Thoracic aorta (tissue), 2 donors: Measurements from ENCODE around the gene FBXO3. TPM values are rescaled to one million over a fixed set of nuclear protein-coding genes. Genes with fewer than 3 reads are reported as not detected.
A peak's percentile ranks its signal among the peaks of the same experiment; 100 is the strongest.

Source experiments
- ATAC-seq: fragments of 150-250 bp; one replicate; pipeline ENCODE4 v1.8.0; 2017; ENCODE audit warnings: low read depth; ENCODE audit not compliant: insufficient number of reproducible peaks, low FRiP score
- DNase-seq: peaks from one replicate; pipeline ENCODE4 v3.0.0-alpha.2; 2020; ENCODE audit warnings: low spot score
- H3K27ac ChIP-seq, 2 donors: fragments of 200-600 bp; sonication (generic); 1 replicate in 1 of 2; 2 replicates in 1 of 2; pipeline ENCODE4 v1.5.1; 2016; ENCODE audit warnings: mild to moderate bottlenecking in 2 of 2, moderate library complexity in 2 of 2
- H3K27me3 ChIP-seq: fragments of 200-600 bp; sonication (generic); replicated peaks from 2 replicates; pipeline ENCODE4 v1.6.0; 2016; ENCODE audit warnings: mild to moderate bottlenecking; ENCODE audit not compliant: insufficient read depth
- H3K36me3 ChIP-seq: fragments of 200-600 bp; sonication (generic); one replicate; pipeline ENCODE4 v1.5.1; 2016
- H3K4me1 ChIP-seq, 2 donors: fragments of 200-600 bp; sonication (generic); 1 replicate in 1 of 2; 2 replicates in 1 of 2; pipeline versions ENCODE4 v1.5.1 to v1.6.0; 2016; ENCODE audit warnings: low read depth in 2 of 2, mild to moderate bottlenecking in 1 of 2; ENCODE audit not compliant: control insufficient read depth in 1 of 2
- H3K4me3 ChIP-seq: fragments of 200-600 bp; sonication (generic); 2 replicates; pipeline ENCODE4 v1.5.1; 2016; ENCODE audit warnings: mild to moderate bottlenecking
- H3K9me3 ChIP-seq: fragments of 200-600 bp; sonication (generic); 2 replicates; pipeline ENCODE4 v1.5.1; 2016
- CTCF ChIP-seq: fragments of 200-600 bp; sonication (generic); IDR thresholded peaks from one replicate; pipeline ENCODE4 v1.5.1; 2019; ENCODE audit warnings: antibody characterized with exemption
- total RNA-seq, 2 donors: library from RNA; depleted of rRNA; stranded (reverse); fragments of >200 nt; gene quantifications; one replicate each; pipeline versions ENCODE4 v1.1.0 to v1.2.3, GENCODE V29; 2016

FBXO3 gene
- total RNA-seq, 2 donors from 2014 or later, result 35.1 to 73.8 TPM

GRCh38 chr11:33785609-33786008 lies 11.3 kb upstream of the FBXO3 start:
- Histone ChIP-seq H3K27me3 (no peaks in the 10 kb centered on the region), H3K9me3 (no peaks in the 10 kb centered on the region), H3K4me1 (peaks cover 0 to 2% of the 10 kb centered on the region in 2 donors), H3K4me3 (no peak overlapping the region), H3K36me3 (no peaks in the 10 kb centered on the region), H3K27ac (no peak overlapping the region)
- ATAC-seq (no peak), DNase-seq (no peak)
- TF ChIP-seq CTCF, result no peak

GRCh38 chr11:33779849-33780528 lies 5.7 kb upstream of the FBXO3 start:
- TF ChIP-seq CTCF, result no peak
- H3K27ac ChIP-seq, result no peak overlapping the region
- no peaks in the 10 kb centered on the region for H3K36me3 ChIP-seq
- DNase-seq (no peak), ATAC-seq (peak; percentile 70)
- H3K4me3 ChIP-seq, result no peak overlapping the region
- H3K9me3 ChIP-seq, result no peaks in the 10 kb centered on the region
- peaks cover 4 to 24% of the 10 kb centered on the region in 2 donors for H3K4me1 ChIP-seq
- no peaks in the 10 kb centered on the region for H3K27me3 ChIP-seq

GRCh38 chr11:33778675-33779074 lies 4.4 kb upstream of the FBXO3 start:
- no peak for TF ChIP-seq CTCF
- no peak for DNase-seq
- Histone ChIP-seq H3K9me3 (no peaks in the 10 kb centered on the region), H3K4me1 (peaks cover 5 to 29% of the 10 kb centered on the region in 2 donors), H3K27ac (no peak overlapping the region), H3K4me3 (no peak overlapping the region), H3K36me3 (no peaks in the 10 kb centered on the region), H3K27me3 (no peaks in the 10 kb centered on the region)
- ATAC-seq, result no peak

- peaks cover 9 to 36% of the 10 kb centered on the region in 2 donors for H3K4me1 ChIP-seq
- H3K4me3 ChIP-seq, result no peak overlapping the region
- H3K27me3 ChIP-seq, result no peaks in the 10 kb centered on the region
- H3K27ac ChIP-seq, result no peak overlapping the region
- no peak for TF ChIP-seq CTCF
- ATAC-seq (no peak), DNase-seq (no peak)
- H3K9me3 ChIP-seq, result no peaks in the 10 kb centered on the region
- H3K36me3 ChIP-seq, result no peaks in the 10 kb centered on the region
Measured at GRCh38 chr11:33777906-33778305, 3.6 kb upstream of the FBXO3 start.

- no peaks in the 10 kb centered on the region for H3K36me3 ChIP-seq
- peaks cover 13 to 53% of the 10 kb centered on the region in 2 donors for H3K4me1 ChIP-seq
- ATAC-seq, result no peak
- DNase-seq, result no peak
- H3K4me3 ChIP-seq, result no peak overlapping the region
- H3K9me3 ChIP-seq, result no peaks in the 10 kb centered on the region
- no peak overlapping the region for H3K27ac ChIP-seq
- H3K27me3 ChIP-seq, result no peaks in the 10 kb centered on the region
- no peak for TF ChIP-seq CTCF
Measured at GRCh38 chr11:33775832-33776470, 1.6 kb upstream of the FBXO3 start.
